CD4-positive, alpha-beta T cell treated with Interleukin-17A for 4 hours (primary cell): Measurements from ENCODE around the gene POU5F2.

Experiments used
- DNase-seq: peaks from one replicate; pipeline ENCODE4 v3.0.0-alpha.2; 2020; ENCODE audit warnings: mixed read lengths

The POU5F2 gene, protein sequence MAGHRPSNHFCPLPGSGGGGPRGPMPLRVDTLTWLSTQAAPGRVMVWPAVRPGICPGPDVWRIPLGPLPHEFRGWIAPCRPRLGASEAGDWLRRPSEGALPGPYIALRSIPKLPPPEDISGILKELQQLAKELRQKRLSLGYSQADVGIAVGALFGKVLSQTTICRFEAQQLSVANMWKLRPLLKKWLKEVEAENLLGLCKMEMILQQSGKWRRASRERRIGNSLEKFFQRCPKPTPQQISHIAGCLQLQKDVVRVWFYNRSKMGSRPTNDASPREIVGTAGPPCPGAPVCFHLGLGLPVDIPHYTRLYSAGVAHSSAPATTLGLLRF

DNA sequence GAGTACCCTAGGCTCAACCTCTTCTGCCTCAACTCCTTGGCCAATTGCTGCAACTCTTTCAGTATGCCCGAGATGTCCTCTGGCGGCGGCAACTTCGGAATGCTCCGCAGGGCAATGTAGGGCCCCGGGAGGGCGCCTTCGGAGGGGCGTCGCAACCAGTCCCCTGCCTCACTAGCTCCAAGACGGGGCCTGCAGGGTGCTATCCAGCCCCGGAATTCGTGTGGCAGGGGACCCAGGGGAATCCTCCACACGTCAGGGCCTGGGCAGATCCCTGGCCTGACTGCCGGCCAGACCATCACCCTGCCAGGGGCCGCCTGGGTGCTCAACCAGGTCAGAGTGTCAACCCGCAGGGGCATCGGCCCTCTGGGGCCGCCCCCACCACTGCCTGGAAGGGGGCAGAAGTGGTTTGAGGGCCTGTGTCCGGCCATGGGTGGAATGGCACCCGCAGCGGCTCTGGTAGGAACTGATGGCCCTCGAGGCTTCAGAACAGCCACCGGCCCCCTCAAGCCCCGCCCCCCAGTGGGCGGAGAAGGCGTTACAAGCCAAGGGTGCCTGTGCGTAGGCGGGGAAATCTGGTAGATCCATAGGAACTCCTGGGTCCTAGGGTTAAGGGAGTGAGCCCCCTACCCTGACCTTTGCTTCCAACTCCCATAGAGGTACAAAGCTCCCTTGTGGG, at the start of gene POU5F2:
POU5F2 (minus strand) TSS at position 465 of the 676 bp plus-strand sequence; CDS start at position 428, 37 bp downstream.
- DNase-seq, result no peak

DNA sequence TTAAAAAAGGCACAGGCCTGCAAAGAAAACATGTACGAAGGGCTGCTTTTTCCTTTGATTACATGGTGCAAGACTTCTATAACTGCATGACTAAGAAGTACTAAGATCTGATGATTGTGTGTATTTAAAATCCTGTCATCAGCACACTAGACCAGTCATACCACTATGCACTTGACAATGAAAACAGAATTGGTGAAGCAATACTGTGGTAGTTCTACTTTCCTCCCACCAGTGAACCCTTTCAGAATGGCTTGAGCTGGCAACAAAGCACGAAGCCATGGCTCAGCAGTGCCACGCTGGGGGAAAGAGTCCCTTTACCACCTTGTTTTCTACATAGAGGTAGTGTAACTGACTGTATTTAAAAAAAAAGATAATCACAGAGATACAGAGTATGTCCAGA, 49.0 kb upstream of the POU5F2 start:
- DNase-seq, result no peak

DNA sequence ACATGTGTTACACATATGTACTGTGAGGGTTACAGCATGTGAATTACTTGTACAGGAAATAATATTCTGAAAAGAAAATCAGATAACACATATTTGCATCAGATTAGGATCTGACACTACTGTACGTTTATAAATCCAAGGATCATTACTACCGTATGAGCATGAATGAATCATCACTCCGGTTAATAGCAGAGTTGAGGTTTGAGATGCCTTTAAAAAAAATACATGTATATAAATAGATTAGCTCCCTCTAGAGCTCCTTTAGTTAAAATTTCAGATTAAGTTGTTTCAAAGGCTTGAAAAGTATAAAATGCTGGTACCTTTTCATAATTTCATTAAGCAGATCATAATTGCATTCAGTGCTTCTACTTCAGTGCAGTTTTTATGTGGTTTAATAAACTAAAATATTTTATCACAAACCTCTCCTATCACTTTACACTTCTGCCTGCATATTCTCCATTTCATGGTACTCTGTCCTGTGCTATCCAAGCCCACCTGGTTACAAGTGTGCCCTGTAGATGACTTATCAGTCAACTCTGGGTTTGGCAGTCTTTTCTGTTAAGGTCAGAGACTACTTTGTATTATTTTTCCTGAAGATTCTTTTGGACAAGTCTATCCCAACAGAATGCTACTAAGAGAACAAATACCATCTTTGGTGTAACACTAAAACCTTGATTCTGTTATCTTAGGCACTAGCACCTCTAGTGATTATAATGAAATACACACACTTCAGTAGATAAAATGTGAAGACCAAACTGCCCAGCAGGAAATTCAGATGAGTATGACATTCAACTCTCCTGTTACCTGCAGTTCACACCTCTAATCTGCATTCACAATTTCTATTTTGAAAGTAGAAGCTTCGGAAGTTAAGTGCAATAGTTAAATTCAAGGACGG, 48.0 kb upstream of the POU5F2 start:
- DNase-seq, result no peak

DNA sequence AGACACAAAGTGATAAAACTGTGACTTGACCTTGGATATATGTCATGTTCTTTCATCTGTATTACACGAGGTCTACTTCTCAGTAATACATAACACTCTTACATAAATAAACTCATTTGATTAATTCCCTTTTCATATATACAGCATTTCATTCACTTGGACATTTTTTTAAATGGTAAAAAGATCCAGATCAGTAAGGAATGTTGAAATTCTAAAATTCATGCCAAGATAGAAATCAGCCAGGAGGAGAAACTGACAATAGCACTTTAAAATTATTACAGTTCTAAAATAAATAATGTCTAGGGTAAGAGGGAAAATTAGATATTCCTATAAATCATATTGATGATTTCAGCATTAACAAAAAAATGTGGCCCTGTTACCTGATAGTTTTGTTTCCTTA, 46.2 kb upstream of the POU5F2 start:
- no peak for DNase-seq

DNA sequence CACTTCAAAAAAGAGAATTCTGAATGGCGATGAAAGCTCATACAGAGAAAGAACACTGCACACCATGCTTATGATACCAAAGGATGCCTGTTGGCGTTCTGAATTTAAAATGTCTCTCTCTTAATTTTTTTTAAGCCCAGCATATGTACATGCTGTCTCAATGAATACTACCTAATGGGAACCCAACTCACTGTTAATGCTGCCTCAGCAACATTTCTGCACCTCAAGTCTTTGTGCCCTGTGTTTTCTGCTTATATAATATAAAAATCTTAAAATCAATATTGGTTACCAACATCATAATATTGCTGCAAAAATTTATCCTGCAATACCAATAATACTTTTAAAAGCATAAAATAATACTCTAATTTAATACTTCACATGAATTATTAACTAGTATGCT, 44.1 kb upstream of the POU5F2 start:
- no peak for DNase-seq

DNA sequence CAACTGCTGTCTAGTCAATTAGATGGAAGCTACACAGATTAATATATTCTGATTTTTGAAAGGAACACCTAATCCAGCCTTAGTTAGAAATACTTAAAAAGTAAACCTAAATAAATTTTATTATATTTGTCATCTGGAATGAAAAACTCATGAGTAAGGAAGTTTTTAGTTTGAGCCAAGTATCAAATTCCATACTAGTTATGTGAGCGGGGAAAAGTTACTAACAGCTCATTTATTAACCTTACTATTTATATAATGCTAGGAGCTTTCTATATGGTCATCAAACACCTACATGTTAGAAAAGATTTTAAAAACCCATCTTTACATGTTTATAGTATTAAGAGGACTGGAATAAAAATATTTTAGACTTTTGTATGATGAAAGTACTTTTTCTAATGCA, 41.6 kb upstream of the POU5F2 start:
- no peak for DNase-seq

DNA sequence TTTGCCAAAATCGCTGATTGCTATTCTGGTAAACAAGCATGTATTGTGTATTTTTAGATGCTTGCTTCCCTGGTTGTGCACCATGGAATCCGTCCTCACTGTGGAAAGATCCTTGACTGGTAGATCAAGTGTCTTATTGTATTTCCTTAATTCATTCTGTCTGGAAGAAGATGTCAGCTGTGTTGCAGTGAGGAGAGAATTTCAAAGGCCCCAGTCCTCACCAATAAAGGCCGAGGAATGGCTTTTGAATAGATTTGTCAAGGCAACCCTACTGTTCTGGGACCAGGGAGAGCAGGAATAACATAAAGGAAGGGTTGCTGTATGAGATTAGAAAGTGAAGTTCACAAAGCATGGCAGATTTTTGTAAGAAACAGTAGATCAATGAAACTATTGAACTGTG, 36.2 kb upstream of the POU5F2 start:
- DNase-seq, result no peak

DNA sequence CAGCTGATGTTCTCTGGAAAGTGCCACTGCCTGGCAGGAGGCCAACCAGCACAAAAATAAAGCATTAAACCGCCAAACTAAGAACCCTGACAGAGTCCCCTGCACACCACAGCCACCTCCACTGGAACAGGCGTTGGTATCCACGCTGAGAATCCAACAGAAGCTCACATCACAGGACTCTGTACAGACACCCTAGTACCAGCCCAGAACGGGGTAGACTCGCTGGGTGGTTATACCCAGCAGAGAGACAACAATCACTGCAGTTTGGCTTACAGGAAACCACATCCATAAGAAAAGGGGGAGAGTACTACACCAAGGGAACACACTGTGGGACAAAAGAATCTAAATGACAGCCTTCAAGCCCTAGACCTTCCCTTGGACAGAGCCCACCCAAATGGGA, 15.0 kb upstream of the POU5F2 start:
- DNase-seq, result no peak

DNA sequence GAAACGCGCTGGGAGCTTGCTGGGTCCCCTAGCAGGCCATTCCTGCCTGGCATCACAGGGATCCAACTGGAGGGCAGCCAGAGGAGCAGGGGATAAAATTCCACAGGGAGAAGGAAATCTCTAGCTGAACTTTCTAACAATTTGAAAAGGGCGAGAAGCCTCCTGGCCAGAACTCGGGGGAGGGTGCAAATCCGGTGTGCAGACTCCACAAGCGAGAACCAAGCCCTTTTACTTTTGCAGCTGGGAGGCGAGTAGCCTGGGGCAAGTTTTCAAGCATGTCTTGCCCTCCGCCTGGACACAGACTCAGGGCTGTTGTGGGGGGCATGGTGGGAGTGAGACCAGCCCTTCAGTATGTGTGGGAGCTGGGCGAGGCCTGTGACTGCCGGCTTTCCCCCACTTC, 14.3 kb upstream of the POU5F2 start:
- no peak for DNase-seq

DNA sequence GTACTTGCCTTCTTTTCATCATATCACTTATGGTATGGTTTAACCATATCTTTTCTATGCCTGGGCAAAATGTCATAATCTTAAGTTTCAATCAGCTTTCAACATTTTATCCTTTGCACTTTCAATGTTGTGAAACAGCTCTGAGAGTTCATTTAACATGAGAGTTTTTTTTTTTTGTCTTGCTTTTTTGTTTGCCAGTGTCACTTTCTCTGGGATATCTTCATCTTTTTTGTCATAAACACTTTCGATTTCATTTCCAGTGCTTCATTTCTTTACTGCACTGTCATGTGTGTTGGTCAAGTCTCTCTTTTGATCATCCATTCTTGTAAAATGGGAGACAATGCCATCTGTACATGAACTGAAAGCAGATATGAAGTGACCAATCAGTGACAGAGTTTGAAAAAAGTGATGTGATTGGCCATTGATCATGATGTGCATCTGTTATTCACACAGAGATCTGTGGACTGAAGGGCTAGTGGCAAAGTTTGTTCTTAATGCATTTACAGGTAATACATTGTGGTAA, 7.5 kb upstream of the POU5F2 start:
- no peak for DNase-seq

DNA sequence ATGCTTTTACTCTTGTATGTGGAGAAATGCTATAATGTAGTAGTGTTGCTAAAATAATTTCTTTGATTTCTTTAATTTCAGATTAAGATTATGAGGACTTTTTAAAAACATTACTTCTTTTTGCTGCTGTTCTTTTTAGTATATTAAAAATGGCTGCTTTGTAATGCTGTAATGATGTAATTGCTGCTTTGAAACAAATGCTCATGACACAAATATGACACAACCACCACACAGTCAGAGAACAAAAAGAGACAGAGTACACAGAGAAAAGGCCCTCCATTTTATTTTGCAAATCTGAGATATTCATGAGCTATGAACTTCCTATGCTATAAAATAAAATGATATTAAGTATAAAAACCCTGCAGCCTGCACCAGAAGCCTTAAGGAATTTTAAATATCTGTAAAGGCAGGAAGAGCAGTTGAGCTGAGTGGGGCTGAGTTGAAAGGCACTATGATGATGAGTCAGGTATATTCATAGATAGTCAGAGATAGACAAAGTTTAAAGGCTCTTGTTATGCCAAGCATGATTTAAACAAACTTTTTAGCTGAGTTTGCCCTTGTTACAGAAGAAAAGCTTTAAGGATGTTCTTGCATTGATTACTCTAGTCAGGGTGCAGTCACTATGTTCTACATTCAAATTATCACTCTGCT, 5.1 kb upstream of the POU5F2 start:
- no peak for DNase-seq

DNA sequence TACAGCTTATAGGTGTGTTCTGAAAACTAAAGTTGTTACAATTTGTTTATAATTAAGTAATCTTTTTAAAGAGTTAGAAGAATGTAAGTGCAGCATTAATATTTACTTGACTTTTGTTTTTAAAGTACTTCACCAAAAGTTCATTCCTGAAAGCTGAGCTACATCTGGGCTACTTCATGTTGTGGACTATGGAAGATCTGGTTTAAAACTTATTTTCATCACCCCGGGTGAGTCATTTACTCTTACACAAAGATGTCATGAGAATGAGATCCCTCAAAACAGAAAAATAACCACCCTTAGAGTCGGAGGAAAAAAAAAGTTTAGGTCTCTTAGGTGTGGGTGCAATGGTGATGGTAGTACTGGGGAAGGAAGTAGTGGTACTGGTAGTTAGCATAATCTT, 5.1 kb downstream of the POU5F2 start:
- DNase-seq, result no peak

DNA sequence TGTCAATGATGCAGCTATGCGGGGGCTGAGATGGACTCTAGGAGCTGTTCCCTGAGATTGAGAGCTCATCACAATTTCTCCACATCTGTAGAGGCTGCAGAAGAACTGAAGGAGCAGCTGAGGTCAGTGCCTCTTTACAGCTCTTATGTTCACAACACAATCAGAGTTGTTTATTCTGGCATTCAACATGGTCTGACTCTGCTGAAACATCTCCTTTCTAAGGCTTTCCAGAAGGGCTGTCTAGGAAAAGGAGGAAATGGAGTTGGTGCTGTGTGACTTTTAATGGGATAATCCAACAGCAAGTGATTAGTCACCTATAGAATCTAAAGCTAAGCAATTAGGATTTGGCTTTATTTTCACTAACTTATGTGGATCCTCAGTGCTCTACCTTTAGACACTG, 6.0 kb downstream of the POU5F2 start:
- DNase-seq, result no peak

DNA sequence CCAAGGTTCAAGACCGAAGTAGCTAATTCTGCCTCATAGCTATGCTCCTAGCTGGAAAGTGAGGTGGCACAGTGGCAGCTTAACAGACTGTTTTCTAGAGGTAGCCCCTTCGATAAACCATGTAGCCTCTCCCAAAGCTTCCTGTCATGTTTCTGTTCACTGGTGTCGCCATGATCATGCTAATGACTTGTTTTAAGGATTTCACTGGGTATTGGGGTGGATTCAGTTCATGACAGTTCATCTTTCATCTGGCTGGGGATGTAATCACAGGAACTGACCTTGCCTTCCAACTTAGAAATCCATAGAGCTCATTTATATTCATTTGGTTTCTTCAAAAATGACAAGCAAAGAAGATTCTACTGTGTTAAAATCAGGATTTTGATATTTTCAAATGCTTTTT, 9.4 kb downstream of the POU5F2 start:
- no peak for DNase-seq

DNA sequence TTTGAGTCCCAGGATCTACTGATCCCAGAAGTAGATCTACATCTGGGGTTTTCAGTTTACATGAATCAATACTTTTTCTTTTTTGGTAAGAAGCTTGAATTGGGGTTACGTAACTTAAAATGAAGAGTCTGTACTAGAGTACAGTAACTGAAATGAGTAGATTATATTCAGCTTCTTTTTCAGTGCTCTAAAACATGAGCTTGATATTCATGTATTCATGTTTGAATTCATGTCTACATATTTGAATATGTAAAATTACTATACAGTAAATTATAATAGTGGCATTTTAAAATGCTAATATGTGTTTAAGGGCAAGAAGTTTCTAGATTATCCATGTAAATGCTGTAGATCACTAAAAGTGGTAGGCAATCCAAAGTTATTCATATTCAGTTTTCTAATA, 14.8 kb downstream of the POU5F2 start:
- DNase-seq, result no peak

DNA sequence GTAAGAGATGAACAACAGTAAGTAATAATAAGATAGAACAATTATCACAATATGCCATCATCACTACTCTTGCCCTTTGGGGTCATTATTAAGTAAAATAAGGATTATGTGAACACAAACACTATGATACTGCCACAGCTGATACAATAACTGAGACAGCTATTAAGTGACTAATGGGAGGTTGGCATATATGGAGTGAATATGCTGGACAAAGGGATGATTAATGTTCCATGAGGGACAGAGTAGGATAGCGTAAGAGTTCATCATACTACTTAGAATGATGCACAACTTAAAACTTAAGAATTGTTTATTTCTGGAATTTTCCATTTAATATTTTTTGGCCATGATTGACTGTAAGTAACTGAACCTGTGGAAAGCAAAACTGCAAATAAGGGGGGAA, 16.6 kb downstream of the POU5F2 start:
- DNase-seq, result no peak

DNA sequence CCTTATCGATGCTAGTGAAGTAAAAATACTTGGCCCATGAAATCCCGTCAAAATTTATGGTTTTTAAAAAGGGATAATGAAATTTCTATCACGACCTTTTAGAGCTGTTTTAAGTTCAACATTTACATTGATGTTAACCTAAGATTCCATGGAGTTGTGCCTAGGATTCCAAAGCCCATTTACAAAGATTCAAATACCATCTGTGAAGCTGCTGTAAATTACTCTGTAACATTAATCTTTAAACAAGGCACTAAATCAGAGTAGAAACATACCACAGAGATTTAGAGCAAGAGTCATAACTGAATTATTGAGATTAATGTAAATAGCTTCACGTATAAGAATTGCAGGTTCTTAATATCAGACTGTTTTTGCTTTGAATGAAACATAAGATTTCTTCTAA, 17.7 kb downstream of the POU5F2 start:
- no peak for DNase-seq

DNA sequence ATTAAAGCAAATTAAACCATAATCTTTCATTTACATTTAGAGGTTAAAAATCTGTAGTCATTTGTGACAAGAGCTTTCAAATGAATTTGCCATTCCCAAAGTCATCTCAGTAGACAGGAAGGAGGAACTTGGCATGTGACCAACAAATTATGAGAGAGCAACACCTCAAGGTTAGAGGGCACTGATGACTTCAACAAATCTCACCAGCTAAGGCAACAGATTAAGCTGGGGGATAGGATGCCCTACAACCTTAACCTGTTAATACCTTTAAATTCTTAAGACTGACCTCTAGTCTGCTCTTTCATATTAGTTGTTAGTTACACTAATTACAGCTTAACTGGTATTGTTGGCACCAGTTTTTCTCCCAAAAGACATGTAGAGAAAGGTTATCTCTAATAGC, 18.4 kb downstream of the POU5F2 start:
- no peak for DNase-seq

DNA sequence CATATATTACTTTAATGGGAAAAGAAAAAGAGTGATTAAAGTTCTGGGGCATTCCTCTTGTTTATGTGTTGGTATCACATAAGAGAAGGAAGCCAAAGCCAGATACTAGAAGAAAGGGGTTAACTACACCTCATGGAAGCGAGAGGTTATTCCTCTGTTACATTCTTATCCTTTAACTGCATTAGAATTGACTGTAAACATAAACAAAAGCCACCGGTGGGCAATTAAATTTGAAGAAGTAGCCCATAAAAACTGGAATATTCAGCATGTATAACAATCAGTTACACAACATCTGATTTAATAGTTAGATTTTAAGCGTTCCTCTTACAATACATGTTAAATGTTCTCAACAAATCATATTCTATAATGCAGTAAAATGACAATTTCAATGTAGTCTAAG, 18.8 kb downstream of the POU5F2 start:
- DNase-seq, result no peak

DNA sequence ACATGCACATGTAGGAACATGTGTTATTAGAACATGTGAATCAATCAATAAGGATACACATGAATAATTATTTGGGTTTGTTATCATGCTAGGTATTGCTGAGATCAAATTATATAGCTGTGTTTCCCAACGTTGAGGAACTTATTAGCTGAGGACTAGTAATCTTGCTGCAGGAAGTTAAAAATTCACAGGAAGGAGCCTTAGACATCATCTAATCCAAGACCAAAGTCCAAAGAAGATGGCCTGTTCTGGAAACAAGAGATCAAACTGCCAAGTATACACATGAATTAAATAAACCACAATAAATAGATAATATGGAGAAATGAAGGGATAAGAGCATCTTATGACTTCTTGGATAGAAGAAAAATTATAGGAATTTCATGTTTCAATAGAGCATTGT, 19.9 kb downstream of the POU5F2 start:
- DNase-seq, result no peak

DNA sequence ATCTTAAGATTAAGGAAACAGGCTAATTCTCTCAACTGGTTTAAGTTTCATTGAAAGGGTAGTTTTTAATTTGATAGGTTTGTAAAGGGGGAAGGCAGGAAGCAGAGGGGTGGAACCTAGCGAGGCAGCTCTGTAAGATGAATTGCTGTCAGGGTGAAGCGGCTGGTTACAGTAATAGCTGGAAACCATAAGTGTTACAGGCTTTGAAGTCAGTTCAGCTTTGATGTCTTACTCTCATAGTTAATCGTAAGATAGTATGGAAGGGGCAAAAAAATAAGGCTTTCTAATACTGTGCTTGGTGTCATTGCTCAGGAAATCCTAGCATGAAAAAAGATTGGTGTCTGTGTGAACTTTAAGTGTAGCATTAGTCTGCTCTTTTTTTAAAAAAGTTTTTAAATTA, 20.3 kb downstream of the POU5F2 start:
- DNase-seq, result no peak

DNA sequence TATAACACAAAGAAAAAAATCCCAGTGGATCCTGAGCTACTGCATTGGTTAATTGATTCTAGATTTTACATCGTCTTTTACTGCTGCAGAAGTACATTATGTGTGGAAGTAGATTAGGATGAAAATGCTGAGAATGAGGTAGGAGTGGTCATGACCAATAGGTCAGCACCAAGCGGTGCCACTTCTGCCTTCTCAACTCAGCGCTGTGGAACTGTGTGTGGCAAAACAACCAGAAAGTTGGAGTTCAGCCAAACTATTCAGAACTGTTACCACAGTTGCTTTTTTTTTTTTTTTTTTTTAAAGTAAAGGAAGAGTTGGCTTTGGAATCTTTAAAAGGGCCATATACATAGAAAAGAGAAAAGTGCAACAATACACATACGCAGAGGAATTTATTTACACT, 24.2 kb downstream of the POU5F2 start:
- DNase-seq, result no peak

DNA sequence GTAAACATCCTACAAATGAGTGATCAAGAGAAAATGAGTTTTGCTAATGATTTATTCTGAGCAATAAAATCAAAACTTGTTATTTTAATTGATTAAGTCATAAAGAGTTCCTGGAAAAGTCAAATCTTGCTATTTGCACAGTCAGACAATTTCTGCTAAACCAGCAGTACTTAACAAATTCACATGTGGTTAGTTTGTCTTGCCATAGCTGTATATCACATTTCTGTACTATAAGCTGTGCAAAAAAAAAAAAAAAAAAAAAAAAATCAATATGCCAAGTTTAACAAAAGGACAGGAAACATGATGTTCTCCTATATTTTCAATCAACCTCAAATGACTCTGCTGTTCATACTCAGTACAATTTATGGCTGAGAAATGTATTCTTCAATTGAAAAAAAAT, 24.9 kb downstream of the POU5F2 start:
- DNase-seq, result no peak
